HG03439 (cell line): ENCODE measurements around the gene ADAM12.
"Not testable (repeated sequence)": the region's sequence is repeated elsewhere in the genome, so short reads cannot be mapped to it uniquely, and the experiment has no call there.

Source experiments
- ATAC-seq: cut with Tn5 transposase; IDR thresholded peaks from one replicate; pipeline ENCODE4 v1.9.1; 2021; ENCODE audit warnings: mild to moderate bottlenecking, moderate library complexity; ENCODE audit not compliant: unreplicated experiment

The ADAM12 gene

DNA sequence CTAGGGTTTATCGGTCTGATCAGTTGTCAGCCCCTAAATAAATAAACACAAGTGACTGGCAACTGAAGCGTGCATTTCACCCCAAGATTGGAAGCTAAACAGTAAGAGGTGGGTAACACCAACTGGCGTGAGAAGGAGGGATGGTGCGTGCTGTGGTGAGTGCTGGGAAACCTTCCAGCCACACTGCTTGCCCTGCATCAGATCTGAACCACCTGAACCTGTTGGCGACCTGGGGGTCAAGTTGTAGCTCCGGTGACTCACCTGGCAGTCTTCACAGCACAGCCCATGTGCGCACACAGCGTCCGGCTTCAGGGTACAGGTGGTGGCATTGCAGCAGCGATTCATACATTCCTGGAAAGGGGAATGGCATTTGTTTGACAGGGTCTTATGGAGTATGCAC, 321.8 kb downstream of the ADAM12 start:
- no peak for ATAC-seq

DNA sequence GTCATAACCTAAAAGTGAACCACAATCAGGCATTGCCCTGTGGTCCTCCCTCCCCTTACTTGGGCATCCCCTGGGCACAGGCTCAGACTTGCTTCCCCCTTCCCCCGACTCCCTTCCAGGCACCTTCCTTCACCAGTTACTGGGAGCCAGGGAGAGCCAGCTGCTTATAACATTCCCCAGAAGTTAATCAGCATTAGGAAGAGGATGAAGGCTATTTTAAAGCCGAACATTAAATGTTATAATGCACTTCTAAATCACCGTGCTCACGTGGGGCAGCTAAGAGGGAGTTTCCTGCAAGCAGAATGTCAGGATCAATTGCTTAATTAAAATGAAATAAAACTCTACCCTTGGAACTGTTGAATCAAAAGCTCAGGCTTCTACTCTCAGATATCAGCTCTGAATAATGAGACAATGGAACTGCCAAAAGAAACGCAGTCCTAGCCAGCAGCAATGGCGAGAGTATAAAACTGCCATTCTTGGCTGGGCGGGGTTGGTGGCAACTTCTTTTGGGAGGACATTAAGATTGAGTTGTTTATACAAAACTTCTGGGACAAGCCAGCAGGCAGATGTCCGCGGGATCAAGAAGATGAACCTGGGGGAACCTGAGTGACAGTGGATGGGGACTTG, 322.4 kb downstream of the ADAM12 start:
- ATAC-seq: no peak

DNA sequence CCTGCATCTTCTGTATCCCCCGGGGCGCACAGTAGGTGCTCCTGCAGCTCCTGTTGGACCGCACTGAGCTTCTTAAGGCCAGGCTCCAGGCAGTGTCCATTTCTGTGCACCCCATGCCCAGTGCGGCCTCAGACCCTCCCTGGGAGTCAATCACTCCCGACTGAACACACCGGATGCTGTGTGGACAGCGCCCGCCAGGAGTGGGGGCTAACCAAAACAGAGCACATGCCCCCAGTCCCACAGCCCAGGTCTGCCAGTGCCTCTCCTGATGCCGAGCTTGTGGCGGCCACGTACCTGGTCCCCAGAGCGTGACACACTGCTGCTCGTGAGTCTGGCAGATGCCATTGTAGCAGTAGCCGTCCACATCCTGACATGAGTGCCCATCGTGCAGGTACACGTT, 323.8 kb downstream of the ADAM12 start:
- no peak for ATAC-seq

DNA sequence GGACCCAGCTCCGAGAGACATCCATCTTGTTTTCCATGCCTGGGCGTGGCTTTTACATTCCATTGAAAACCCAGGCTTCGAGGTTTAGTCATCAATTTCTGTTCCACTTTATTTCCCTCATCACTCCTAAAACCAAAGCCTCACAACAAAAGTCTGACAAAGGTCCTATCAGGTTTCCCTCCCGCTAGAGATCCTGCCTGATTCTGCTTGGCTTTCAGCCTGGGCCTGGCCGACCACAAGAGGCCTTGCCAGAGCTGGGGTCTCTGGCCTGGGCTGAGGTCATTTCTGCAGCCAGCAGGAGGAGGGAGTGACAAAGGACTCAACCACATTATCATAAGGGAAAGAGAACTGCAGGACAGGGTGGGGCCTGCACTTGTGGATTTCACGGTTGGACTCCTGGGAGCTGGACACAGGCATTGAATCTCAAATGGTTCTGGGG, 324.9 kb downstream of the ADAM12 start:
- ATAC-seq: no peak

DNA sequence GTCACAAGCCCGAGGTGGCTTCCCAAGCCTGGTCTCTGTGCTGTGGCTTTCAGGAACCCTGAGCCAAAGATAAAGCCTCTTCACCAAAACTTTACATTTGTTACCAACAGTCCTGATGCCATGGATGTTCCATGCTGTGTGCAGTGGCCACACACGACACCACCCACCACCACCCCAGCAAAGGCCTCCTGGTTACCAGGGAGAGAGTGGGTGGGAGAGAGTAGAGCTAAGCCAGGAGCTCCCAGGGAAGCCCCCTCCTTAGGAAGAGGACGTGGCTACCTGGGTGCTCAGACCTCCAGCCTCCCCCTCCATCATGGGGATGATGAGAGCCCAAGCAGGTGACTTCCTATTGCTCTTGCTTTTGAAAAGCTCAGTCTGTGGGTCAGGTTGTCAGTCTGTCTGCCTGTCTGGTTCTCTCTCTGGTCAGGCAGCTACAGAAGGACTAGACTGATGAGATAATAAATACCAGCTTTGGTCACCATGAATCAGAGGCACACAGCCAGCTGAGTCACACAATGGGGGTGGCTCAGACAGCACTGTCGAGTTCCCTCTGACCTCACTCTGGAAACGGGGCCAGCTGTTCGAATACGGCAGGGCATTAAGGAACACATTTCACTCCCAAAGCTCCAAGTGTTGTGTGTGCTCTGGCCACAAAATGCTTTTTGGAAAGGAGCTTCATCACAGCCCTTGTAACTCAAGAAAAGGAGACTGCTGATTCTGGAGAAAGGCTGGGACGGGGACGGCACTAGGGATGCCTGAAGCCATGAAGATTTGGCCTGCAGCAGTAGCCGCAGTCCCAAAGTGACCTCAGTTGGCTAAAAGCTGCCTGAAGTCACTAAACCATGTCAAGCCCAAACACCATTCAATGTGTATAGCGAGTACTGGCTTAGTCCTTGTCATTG, 325.9 kb downstream of the ADAM12 start:
- ATAC-seq: no peak

DNA sequence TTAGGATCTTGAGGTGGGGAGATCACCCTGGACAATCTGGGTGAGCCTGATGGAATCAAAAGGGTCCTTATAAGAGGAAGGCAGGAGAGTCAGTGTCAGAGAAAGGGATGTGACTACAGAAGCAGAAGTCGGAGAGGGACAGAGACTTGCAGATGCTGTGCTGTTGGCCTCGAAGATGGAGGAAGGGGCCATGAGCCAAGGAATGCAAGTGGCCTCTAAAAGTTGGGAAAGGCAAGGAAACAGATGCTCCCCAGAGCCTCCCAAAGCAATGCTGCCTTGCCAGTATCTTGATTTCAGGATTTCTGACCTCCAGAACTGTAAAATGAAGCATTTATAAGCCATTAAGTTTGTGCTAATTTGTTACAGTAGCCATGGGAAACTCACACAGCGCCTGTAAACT, 326.8 kb downstream of the ADAM12 start:
- no peak for ATAC-seq

DNA sequence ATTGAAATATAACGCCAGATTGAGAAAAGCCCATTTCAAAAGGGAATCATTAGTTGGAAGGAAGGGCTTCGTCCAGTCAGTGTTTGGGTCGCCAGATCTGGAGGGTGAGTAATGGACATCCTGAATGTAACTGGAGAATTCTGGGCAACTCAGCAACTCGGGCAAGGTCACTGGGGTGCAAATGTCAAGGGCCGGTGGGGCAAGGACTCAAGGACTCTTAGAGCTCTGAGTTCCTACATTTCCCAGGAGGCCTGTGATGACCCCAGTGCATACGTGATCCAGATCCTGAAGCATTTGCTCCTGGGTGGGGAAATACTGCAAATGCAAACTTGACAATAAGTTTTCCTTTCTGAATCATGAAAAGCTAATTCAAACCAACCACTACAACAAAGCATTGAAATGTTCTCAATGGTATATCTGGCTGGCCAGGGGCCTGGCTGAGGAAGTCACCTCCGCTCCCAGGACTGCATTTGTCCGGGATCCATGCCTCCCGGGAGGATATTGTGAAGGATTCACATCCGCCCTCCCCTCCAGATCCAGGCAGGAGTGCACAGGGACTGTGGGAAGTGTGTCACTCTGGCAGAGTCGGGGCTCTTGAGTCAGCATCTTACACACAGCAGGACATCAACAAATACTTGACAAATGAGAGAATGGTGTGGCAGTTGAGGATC, 327.9 kb downstream of the ADAM12 start:
- no peak for ATAC-seq

DNA sequence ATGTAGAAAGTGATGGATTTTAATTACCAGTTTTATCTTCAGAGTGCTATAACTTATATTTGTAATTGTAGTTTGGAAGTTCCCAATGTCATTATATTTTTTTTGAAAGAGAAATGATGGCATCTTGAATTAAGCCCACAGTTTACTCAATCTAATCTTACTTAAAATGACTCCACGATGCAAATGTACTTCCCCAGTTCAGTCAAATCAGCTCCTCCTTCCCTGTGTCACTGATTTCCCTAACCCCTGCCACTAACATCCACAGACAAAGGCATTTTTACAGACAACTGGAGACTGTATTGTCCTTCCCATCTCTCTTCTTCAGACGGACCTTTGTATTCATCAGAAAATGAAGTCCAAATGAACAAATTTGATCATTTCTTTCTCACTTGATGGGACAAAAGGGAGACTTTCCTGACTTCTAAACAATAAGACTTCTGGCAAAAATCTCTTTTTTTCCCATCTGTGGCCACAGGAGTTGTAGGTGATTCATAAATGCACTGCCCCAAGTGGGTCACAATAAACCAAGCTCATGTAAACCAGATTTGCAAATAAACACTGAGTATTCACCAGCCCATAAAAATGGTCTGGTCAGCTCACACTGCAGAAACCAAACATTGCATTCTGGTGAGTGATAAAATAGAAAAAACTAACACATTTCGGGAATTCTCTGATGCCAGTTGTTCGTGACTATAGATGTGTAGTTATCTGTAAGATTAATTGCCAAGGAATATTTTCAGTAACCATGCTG, 329.0 kb downstream of the ADAM12 start:
- ATAC-seq: no peak

DNA sequence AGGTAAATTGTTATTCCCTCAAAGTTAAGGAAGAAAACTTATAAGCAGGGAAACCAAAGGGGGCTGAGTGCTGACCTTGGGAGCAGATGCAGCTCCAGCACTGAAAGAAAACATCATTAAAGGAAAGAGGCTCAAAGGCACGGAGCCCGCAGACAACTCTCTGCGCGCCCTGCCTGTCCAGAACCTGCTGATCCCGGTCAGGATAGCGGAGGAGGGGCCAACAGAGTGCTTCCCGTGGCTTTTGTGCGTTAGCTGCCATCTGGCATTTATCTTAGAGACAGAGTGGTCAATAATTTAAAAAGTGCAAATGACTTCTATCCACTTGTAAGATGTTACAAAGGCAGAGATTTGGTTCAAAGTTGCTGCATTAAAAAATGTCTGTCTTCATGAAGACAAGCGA, 329.8 kb downstream of the ADAM12 start:
- ATAC-seq: no peak

DNA sequence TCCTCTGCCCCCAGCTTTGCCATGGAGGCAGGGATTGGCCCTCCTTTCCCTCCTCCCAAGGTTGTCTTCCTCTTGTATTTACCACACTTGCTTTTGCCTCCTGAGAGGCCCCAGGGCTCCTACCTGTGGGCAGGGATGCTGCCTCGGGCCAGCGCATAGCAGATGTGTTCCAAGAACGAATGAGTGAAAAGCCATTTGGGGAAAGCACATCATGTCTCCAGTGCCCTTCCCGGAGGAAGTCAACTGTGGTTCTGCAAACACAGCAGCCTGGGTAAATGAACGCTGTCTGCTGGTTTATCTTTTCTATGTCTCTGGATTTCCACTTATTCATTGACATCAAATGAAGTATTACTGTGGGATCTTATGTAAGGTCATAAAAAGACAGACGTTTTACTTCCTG, 330.2 kb downstream of the ADAM12 start:
- ATAC-seq: no peak

DNA sequence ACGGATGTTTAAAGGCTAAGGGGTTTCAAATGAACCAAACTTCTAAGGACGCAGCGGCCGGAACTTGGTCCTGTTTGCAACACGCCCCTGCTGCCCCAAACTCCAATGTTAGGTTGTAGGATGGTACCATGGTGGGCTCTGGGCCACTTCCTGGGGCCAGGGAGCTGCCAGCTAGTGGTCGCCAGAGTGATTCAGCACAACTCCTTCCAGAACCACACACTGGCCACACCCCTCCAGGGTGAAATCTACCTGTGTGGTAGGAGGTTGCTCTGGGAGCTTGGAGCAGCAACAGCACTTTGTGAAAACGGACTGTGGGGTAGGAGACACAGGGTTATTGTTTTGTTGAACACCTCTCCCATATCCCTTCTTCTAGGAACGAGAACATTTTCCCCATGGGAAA, 330.8 kb downstream of the ADAM12 start:
- no peak for ATAC-seq

DNA sequence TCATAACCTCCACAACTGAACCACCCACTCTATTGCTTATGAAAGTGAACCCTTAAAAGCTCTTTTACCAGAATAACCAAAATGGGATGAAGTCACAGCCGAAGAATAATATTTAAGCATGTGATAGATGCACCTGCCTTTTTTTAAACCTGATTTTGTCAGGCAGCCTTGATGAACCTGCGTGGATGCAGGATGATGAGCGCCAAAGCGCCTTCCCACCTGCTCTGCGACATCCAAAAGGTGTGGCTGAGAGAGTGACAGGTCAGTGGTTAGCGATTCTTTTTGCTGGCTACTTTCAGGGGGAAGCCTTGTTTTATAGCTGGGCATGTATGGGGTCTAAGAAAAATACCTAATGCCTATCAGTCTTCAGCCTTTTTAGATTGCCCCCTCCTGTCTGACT, 334.1 kb downstream of the ADAM12 start:
- ATAC-seq: no peak

DNA sequence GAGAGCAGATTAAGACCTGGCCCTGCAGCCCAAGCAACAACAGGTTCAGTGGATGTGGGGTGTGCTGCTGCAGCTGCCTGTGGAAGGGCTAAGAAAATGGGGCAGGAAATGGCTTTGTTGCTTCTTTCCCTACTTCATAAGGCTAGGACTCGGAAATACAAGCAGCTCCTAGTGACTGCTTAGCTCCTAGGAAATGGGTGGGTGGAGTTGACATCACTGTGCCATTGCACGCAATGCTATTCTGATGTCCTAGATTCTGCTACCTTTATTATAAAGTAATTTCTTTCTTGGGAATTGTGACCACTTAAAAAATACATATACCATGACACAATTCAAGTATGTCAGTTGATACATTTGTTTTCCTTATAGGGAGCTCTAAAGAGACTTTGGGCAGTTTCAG, 336.1 kb downstream of the ADAM12 start:
- no peak for ATAC-seq

DNA sequence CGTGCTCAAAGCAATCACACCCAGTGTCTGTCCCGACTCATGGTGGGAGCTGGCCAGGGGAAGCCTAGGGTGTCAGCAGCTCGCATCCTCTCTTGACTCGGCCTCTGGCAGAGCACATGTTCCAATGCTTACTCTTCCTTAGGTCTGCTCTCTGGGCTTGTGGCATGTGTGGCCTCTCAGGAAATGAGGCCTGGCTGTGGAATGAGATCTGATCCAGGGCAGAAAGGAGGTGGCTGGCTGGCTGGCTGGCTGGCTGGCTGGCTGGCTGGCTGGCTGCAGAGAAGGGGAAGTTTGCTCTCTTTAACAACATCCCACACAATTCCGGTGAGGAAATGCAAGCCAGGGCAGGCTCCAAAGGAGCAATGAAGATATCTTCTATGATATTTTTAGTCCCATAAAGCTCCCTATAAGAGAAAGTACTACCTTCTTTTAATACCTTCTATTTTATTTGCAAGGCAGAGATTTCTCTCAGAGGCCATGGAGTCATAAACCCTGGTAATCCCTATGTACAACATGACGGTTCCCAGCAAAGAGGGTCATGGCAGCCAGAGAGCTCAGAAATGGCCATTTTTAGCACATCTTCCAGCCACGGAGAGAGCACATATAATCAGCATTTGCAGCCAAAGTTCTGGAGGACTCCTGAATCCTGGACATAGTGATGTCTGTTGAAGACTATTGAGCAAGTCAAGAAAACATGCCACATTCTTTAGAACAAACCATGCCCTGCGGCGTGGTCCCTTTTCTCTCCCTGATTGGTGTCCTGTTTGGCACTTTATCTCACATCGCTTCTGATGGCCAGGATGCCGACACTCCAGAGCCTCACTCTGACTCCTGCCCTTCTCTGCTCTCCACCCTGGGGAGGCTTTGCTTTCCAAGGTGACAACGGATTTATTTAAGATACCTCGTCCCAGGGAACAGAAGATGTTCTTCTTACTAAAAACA, 338.2 kb downstream of the ADAM12 start:
- ATAC-seq: no peak

DNA sequence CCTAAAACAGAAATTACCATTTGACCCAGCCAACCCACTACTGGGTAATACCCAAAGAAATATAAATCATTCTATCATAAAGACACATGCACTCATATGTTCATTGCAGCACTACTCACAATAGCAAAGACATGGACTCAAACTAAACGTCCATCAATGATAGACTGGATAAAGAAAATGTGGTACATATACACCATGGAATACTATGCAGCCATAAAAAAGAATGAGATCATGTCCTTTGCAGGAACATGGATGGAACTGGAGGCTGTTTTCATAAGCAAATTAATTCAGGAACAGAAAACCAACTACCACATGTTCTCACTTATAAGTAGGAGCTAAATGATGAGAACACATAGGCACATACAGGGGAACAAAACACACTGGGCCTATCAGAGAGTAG, 340.5 kb downstream of the ADAM12 start:
- ATAC-seq: not testable (repeated sequence)

DNA sequence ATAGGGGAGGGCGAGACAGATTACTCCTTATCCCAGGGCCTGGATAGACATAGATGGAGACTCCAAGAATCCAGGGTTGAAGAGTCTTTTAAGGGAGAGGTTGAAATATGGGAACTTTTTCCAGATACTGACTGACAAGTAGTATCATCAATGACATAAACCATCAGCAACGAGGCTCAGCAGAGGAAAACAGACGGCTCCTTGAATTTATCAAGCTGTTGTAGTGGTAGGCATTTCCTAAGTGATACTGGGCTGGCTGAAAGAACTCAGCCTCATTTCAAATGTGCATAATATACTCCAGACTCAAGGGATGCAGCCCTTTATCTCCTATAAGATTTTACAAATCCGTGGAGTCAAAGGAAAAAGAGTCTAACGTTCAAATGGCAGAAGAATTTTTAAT, 341.4 kb downstream of the ADAM12 start:
- ATAC-seq: no peak

DNA sequence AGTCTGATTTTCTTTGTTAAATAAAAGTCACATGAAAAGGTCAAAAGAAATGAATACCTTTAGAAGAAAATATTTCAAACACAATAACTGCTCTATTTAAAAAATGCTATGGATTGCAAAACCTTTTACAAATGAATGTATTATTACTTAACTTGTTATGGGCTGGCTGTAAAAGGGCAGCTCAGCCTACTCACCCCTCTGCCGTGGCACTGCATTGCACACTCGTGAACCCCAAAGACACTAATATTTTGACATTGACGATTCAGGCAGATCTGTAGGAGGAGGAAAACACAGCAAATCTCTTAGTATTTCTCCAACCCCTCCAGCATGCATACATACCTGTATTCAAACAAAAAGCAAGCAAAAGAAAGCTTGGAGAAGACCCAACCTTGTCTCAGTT, 342.4 kb downstream of the ADAM12 start:
- ATAC-seq: no peak

DNA sequence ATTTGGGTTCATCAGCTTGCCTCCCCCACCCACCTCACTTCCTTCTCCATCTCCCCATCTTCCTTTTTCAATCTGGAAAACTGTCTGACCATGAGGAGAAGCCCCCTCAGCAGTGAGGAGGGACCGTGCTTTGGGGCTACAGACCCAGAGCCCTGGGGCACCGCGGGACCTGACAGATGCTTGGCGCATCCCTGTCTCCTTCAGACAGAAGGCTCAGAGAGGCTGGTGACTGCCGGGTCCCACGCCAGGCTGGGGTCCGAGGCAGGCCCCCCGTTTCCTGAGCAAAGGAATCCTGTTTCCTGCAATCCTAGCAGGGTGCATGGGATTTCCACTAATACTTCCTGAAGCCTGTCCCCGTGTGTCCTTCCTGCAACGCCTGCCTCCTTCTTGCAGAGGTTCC, 344.9 kb downstream of the ADAM12 start:
- no peak for ATAC-seq

DNA sequence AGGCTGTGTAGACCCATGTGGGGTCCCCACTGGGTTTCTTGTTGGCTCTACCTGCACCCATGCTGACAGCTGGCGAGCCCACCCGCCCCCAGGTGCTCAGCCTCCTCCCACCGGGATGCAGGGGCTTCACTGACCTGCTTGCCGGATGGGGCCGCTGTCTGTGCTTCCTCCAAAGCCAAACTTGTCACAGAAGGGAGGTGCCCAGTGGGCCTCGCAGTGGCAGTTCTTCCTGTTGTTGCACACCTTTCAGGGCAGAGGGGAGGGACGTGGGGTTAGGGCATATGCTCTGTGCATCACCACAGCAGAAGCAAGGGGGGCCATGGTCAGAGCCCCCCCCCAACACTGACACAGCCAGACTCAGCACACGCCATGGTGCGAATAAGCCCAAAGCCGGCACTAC, 345.4 kb downstream of the ADAM12 start:
- no peak for ATAC-seq

DNA sequence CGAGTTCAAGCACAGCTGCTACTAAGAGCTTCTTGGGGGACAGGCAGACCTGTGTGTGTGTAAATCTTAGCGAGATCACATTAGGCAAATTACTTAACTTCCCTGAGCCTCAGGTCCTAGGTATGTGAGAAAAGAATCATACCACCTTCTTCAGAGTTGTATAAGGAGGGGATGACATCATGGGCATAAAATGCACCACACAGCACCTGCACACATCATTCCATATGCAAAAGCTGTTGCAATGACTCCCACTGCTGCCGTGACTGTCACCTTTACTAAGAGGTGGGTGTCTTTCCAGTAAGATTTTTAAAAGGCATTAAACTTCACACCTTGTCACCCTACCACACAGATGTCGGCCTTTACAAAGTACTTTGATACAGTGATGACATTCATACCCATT, 345.9 kb downstream of the ADAM12 start:
- no peak for ATAC-seq
